ENCODE data around the gene SGMS1. TPM values are rescaled to one million over a fixed set of nuclear protein-coding genes. Genes with fewer than 3 reads are reported as not detected.

SGMS1 gene
- total RNA-seq, 1 experiment from 2014 or later = 24.7 TPM

DNA sequence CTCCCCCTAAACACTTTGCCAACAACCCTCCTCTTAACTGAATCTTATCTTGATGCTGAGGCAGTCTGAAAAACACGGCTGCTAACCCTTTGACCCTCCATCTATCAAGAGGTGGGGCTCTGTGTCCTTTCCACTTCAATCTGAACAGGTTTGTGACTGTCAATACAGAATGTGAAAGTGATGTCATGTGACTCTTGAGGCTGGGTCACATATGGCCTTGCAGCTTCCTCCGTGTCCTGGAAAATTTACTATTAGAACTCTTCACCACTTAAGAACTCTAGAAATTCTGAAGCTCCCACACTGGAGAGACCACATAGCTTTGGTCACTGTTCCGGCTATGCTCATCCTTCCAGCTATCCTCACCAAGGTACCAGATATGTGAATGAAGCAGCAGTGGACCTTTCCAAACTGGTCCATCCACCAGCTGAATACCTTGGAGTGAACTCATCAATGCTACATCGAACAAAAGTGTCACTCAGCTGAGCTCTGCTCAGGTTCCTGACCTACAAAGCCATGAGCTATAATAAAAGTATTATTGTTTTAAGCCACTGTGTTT is 341.7 kb downstream of the SGMS1 start:
- Mint-ChIP-seq H3K36me3 (ENCODE audit: insufficient read depth, unreplicated experiment) (no peaks in the 10 kb centered on the region), H3K27me3 (ENCODE audit: insufficient read depth, unreplicated experiment) (no peaks in the 10 kb centered on the region), H3K27ac (ENCODE audit: low read depth, unreplicated experiment) (no peak overlapping the region), H3K9me3 (ENCODE audit: unreplicated experiment) (no peaks in the 10 kb centered on the region), H3K4me3 (ENCODE audit: unreplicated experiment) (no peak overlapping the region), H3K4me1 (ENCODE audit: insufficient read depth, unreplicated experiment) (no peaks in the 10 kb centered on the region)
- TF ChIP-seq, protein P1, sequence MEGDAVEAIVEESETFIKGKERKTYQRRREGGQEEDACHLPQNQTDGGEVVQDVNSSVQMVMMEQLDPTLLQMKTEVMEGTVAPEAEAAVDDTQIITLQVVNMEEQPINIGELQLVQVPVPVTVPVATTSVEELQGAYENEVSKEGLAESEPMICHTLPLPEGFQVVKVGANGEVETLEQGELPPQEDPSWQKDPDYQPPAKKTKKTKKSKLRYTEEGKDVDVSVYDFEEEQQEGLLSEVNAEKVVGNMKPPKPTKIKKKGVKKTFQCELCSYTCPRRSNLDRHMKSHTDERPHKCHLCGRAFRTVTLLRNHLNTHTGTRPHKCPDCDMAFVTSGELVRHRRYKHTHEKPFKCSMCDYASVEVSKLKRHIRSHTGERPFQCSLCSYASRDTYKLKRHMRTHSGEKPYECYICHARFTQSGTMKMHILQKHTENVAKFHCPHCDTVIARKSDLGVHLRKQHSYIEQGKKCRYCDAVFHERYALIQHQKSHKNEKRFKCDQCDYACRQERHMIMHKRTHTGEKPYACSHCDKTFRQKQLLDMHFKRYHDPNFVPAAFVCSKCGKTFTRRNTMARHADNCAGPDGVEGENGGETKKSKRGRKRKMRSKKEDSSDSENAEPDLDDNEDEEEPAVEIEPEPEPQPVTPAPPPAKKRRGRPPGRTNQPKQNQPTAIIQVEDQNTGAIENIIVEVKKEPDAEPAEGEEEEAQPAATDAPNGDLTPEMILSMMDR (IDR thresholded peaks at IDR 0.05; ENCODE audit: unreplicated experiment) = no peak
- no peak for DNase-seq (ENCODE audit: unreplicated experiment)
- POLR2A ChIA-PET = no interaction called here
- BruUV-seq (replicated peaks) = no TSS peak
- intact Hi-C loops (cut with micrococcal nuclease) = no loop called here
- CTCF ChIA-PET = no interaction called here

DNA sequence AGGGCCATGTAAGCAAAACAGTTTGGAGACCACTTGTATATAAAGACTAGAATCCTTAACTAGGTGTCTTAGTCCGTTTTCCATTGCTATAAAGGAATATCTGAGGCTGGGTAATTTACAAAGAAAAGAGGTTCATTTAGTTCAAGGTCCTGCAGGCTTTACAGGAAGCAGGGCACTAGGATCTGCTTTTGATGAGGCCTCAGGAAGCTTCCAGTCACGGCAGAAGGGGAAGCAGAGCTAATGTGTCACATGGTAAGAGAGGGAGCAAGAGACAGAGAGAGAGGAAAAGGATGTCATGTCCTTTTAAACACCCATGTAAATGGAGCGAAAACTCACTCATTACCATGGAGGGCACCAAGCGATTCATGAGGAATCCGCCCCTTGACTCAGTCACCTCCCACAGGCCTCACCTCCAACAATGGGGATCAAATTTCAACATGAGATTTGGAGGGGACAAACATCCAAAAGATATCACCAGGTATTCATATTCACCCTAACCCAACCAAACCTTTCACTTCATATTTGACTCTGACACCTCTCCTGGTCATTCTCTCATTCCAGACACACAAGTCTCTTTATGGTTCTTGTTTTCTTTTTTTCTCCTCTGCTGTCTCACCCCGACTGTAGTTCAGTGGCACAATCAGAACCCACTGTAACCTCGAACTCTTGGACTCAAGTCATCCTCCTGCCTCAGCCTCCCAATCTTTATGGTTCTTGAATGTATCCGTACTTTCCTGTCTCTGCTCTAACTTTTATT is 342.4 kb downstream of the SGMS1 start:
- intact Hi-C loops (cut with micrococcal nuclease) = no loop called here
- TF ChIP-seq, protein P1 (IDR thresholded peaks at IDR 0.05; ENCODE audit: unreplicated experiment) = no peak
- H3K27me3 Mint-ChIP-seq (ENCODE audit: insufficient read depth, unreplicated experiment) = no peaks in the 10 kb centered on the region

DNA sequence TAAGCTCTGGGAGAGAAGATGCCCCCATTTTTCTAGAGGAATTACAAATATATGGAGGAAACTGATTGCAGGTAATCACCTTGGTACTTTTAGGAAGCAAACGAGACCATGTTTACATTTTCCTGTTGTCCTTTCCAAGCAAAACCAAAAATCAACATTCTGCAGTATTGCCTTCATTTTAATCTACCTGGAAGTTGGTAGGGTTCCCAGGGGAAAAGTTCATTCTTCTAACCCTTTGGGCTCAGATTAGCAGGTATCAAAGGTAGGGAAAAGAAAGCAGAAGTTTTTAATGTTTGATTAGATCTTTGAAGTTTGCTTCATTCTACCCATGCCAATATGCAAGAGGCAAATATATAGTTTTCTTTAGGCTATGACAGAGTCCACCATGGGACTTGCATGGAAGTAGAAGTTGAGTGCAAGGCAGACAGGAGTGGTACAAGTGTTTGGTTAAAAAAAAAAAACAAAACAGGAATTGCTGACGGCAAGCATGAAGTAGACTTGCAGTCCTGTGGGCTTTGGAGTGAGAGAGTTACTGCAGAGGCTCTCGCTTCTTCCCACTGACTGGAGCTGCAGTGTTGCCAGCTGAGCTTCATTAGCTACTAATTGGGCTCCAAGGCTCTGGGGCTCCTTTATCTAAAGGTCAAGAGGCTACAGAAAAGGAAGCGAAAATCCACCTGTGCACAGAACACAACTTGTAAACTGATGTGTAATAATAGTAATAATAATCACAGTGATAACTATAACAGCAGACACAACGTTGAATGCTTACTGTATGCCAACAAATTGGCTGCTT is 343.5 kb downstream of the SGMS1 start:
- intact Hi-C loops (cut with micrococcal nuclease) = no loop called here
- H3K27me3 Mint-ChIP-seq (ENCODE audit: insufficient read depth, unreplicated experiment) = no peaks in the 10 kb centered on the region
- no peak overlapping the region for H3K27ac Mint-ChIP-seq (ENCODE audit: low read depth, unreplicated experiment)
- ChIA-PET CTCF (interaction anchor here (0.6 kb wide), 1 partner anchor 21 kb away, joined by 3 read pairs; no protein-coding TSS in a partner anchor), POLR2A (no interaction called here)
- TF ChIP-seq, protein P1 (IDR thresholded peaks at IDR 0.05; ENCODE audit: unreplicated experiment) = no peak
- DNase-seq (ENCODE audit: unreplicated experiment) = no peak
- H3K36me3 Mint-ChIP-seq (ENCODE audit: insufficient read depth, unreplicated experiment) = no peaks in the 10 kb centered on the region
- no peak overlapping the region for H3K4me3 Mint-ChIP-seq (ENCODE audit: unreplicated experiment)
- H3K4me1 Mint-ChIP-seq (ENCODE audit: insufficient read depth, unreplicated experiment) = no peaks in the 10 kb centered on the region
- H3K9me3 Mint-ChIP-seq (ENCODE audit: unreplicated experiment) = no peaks in the 10 kb centered on the region
- no TSS peak for BruUV-seq (replicated peaks)

More for the DNA sequence above, 342.4 kb downstream of the SGMS1 start:
- no peak for DNase-seq (ENCODE audit: unreplicated experiment)
- CTCF ChIA-PET = no interaction called here
- no TSS peak for BruUV-seq (replicated peaks)
- H3K4me1 Mint-ChIP-seq (ENCODE audit: insufficient read depth, unreplicated experiment) = no peaks in the 10 kb centered on the region
- POLR2A ChIA-PET = no interaction called here
- H3K4me3 Mint-ChIP-seq (ENCODE audit: unreplicated experiment) = no peak overlapping the region
- no peak overlapping the region for H3K27ac Mint-ChIP-seq (ENCODE audit: low read depth, unreplicated experiment)
- H3K9me3 Mint-ChIP-seq (ENCODE audit: unreplicated experiment) = no peaks in the 10 kb centered on the region
- no peaks in the 10 kb centered on the region for H3K36me3 Mint-ChIP-seq (ENCODE audit: insufficient read depth, unreplicated experiment)

GRCh38 chr10:50279489-50279888 is 344.3 kb downstream of the SGMS1 start:
- Mint-ChIP-seq H3K36me3 (ENCODE audit: insufficient read depth, unreplicated experiment) (no peaks in the 10 kb centered on the region), H3K27ac (ENCODE audit: low read depth, unreplicated experiment) (no peak overlapping the region), H3K4me1 (ENCODE audit: insufficient read depth, unreplicated experiment) (no peaks in the 10 kb centered on the region), H3K27me3 (ENCODE audit: insufficient read depth, unreplicated experiment) (no peaks in the 10 kb centered on the region), H3K9me3 (ENCODE audit: unreplicated experiment) (no peaks in the 10 kb centered on the region), H3K4me3 (ENCODE audit: unreplicated experiment) (no peak overlapping the region)
- CTCF ChIA-PET = no interaction called here
- TF ChIP-seq, protein P1 (IDR thresholded peaks at IDR 0.05; ENCODE audit: unreplicated experiment) = no peak
- intact Hi-C loops (cut with micrococcal nuclease) = no loop called here
- DNase-seq (ENCODE audit: unreplicated experiment) = peak; percentile 54
- POLR2A ChIA-PET = no interaction called here
- no TSS peak for BruUV-seq (replicated peaks)

Data from MCF 10A (cell line).